Activated T-cell treated with anti-CD3 and anti-CD28 coated beads, Interleukin-2, amount 50 U/mL, for 4 hours (primary cell): Measurements from ENCODE around the gene ADCY1. TPM values are rescaled to one million over a fixed set of nuclear protein-coding genes. Genes with fewer than 3 reads are reported as not detected.

Experiments
- ATAC-seq, 2 donors: fragments of 200-7000 bp; cut with Tn5 transposase; one replicate each; pipeline ENCODE4 v1.10.0; 2021
- DNase-seq: peaks from one replicate; pipeline ENCODE4 v3.0.0-alpha.2; 2020
- H3K27me3 Mint-ChIP-seq: one replicate; pipeline ENCODE4 v1.8.0; 2021; ENCODE audit warnings: low read depth, mixed read lengths
- H3K36me3 Mint-ChIP-seq: one replicate; pipeline ENCODE4 v1.8.0; 2022; ENCODE audit warnings: mixed read lengths; ENCODE audit not compliant: insufficient read depth
- H3K4me1 Mint-ChIP-seq: one replicate; pipeline ENCODE4 v1.8.0; 2021; ENCODE audit warnings: low read depth, mixed read lengths
- H3K4me3 Mint-ChIP-seq: one replicate; pipeline ENCODE4 v1.8.0; 2021; ENCODE audit warnings: mild to moderate bottlenecking, moderate library complexity, mixed read lengths
- H3K9me3 Mint-ChIP-seq: one replicate; pipeline ENCODE4 v1.8.0; 2021; ENCODE audit warnings: mixed read lengths
- total RNA-seq, 3 donors: library from RNA; stranded (reverse); gene quantifications; one replicate each; pipeline ENCODE4 v1.2.1, GENCODE V29; 2021

Gene ADCY1
- total RNA-seq, 3 donors from 2014 or later = 0.05 to 0.26 (median 0.20) TPM

DNA sequence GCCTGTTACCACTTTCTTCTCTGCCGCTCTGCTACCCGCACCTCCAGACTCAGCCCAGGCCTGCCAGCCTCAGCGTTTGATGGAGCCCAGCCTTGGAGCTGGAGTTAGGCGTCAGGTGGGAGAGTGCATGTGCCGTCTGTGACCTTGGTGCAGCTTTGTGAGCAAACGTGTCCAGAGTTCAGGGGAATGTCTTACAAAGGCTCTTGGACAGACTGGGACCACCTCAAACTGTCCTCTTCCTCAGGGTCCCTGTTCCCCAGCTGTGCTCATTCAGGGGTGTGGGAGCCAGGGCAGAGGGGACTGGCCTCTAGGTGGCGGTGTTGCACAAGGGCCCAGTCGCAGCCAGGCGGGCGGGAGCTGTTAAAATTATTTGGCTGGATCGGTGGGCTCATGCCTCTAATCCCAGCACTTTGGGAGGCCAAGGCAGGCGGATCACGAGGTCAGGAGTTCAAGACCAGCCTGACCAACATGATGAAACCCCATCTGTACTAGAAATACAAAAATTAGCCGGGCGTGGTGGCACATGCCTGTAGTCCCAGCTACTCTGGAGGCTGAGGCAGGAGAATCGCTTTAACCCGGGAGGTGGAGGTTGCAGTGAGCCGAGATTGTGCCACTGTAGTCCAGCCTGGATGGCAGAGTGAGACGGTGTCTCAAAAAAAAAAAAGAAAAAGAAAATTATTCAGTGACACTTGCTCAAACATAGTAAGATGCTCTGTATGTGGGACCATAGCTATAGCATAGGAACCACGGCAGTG is 89.2 kb downstream of the ADCY1 start:
- Mint-ChIP-seq H3K9me3 (no peaks in the 10 kb centered on the region), H3K4me1 (no peaks in the 10 kb centered on the region), H3K36me3 (no peaks in the 10 kb centered on the region), H3K27me3 (no peaks in the 10 kb centered on the region), H3K4me3 (no peak overlapping the region)
- DNase-seq (no peak), ATAC-seq (no peak)

DNA sequence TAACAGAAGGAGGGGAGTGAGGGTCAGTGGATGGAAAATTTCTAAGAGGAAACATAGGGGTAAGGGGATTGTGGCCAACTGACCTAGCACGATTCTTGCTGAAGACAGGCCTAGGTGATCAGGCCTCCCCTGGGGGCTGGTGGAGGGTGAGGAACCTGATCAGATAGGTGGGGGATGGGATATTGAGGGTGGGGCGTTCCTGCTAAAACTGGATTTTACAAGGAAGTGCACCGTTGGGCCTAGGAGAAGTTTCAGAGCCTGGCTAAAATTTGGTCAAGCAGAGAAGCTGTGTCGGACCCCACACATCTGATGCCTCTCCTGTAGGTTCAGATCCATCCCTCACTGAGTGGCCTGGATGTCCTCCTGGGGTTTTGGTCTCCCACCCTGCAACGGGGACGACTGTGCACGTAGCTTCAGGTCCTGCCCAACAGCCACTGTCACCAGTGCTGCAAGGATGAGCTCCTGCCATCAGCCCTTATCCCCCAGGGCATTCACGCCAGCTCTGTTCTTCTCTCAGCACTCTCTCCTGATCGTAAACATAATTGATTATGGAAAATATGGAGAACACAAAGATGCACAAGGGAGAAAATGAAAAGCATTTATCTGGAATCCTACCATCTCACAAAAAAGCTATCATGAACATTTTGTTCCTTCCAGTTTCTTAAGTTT is 89.9 kb downstream of the ADCY1 start:
- DNase-seq (no peak), ATAC-seq (no peak)
- no peak overlapping the region for H3K4me3 Mint-ChIP-seq
- H3K27me3 Mint-ChIP-seq = no peaks in the 10 kb centered on the region
- H3K36me3 Mint-ChIP-seq = no peaks in the 10 kb centered on the region
- no peaks in the 10 kb centered on the region for H3K4me1 Mint-ChIP-seq
- no peaks in the 10 kb centered on the region for H3K9me3 Mint-ChIP-seq

DNA sequence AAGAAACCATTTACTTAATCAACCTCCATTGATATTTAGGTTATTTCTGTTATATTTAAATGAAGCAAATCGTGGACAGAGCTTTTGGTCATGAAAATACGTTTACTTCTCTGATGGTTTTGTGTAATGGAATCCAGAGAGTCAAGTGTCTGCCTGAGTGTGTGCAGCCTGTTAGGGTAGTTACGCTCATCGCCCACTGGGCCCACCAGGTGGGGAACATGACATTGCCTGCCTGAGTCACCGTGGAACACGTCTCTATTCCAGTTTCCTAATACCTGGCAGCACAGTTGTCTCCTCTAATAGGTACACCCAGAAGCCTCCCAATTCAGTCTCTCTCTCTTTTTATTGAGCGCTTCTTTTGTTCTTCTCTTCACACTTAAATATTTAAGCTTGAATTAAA is 91.0 kb downstream of the ADCY1 start:
- no peaks in the 10 kb centered on the region for H3K4me1 Mint-ChIP-seq
- H3K9me3 Mint-ChIP-seq = no peaks in the 10 kb centered on the region
- ATAC-seq (no peak), DNase-seq (no peak)
- no peak overlapping the region for H3K4me3 Mint-ChIP-seq
- no peaks in the 10 kb centered on the region for H3K27me3 Mint-ChIP-seq
- H3K36me3 Mint-ChIP-seq = no peaks in the 10 kb centered on the region

DNA sequence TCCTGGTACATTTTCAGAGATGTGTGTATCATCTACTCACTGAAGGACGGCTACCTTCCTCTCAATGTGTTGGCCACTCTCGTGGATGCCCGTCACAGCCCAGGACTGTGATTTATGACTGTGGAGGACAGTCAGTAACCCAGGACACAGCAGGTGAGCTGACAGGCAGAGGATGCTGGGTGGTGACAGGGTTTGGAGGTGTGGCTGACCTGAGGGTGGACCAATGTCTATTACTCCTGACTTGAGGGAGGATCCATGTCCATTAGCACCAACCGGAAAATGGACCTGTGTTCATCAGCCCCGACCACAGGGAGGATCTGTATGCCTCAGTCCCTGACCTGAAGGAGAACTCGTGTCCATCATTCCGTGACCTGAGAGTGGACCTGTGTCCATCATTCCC is 96.1 kb downstream of the ADCY1 start:
- ATAC-seq = no peak
- no peaks in the 10 kb centered on the region for H3K36me3 Mint-ChIP-seq
- no peaks in the 10 kb centered on the region for H3K4me1 Mint-ChIP-seq
- peaks cover 2% of the 10 kb centered on the region for H3K27me3 Mint-ChIP-seq
- no peak for DNase-seq
- peaks cover 3% of the 10 kb centered on the region for H3K9me3 Mint-ChIP-seq
- H3K4me3 Mint-ChIP-seq = no peak overlapping the region

DNA sequence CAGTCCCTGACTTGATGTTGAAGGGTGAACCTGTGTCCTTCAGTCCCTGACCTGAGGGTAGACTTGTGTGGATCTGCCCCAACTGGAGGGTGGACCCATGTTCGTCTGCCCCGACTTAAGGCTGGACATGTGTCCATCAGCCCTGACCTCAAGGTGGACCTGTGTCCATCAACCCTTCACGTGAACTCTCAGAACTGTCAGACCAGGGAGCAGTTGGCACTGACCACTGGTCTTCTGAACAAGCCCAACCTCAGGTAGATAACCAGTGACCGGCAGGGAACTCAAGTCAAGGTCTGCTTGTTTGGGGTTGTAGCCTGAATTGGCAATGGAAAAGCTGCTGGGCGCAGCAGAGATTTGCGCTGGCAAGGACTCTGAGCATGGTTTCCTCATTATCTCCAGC is 96.5 kb downstream of the ADCY1 start:
- DNase-seq (no peak), ATAC-seq (no peak)
- Mint-ChIP-seq H3K4me3 (no peak overlapping the region), H3K4me1 (no peaks in the 10 kb centered on the region), H3K9me3 (peaks cover 3% of the 10 kb centered on the region), H3K36me3 (no peaks in the 10 kb centered on the region), H3K27me3 (peaks cover 3% of the 10 kb centered on the region)

DNA sequence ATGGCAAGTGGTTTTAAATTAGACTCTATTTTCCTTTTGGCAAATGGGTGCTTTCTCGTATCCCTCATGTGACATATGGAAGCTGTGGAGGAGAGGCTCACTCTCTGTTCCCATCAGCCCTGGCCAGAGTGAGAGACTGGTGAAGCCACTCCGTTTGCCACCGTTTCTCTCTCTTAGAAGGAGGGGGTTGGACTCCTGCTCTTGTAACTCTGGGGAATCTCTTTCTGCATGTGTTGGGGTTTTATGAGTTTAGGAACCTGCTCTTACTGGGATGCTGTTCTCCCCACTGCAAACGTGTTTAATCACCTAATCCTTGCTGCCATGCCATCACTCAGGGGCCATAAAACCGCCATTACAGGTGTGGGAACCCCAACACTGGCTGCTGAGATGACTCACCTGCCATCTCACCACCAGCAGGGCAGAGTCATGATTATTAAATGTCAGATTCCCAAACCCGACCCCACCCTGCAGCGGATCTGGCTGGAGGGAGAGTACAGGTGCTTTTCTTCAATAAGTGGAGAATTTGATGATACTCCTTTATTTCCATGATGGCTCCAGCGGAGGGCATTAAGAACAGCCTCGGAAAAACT is 103.2 kb downstream of the ADCY1 start:
- no peaks in the 10 kb centered on the region for H3K4me1 Mint-ChIP-seq
- H3K9me3 Mint-ChIP-seq = peaks cover 3% of the 10 kb centered on the region
- peaks cover 32% of the 10 kb centered on the region for H3K27me3 Mint-ChIP-seq
- ATAC-seq (no peak), DNase-seq (no peak)
- no peaks in the 10 kb centered on the region for H3K36me3 Mint-ChIP-seq
- no peak overlapping the region for H3K4me3 Mint-ChIP-seq

DNA sequence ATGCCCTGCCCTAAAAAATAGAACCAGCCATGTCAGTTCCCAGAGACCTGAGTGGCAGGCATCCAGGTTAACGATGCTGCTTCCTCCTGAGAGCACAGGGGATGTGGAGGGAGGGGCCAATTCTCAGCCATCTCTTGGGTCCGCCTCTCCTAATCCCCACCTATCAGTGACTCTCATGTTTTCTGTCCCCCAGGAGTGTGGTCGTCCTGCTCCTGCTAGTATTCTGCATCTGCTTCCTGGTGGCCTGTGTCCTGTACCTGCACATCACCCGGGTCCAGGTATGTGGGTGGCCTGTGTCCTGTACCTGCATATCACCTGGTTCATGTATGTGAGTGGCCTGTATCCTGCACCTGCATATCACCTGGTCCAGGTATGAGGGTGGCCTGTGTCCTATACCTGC is 105.3 kb downstream of the ADCY1 start:
- no peaks in the 10 kb centered on the region for H3K4me1 Mint-ChIP-seq
- H3K27me3 Mint-ChIP-seq = peaks cover 30% of the 10 kb centered on the region
- H3K4me3 Mint-ChIP-seq = no peak overlapping the region

DNA sequence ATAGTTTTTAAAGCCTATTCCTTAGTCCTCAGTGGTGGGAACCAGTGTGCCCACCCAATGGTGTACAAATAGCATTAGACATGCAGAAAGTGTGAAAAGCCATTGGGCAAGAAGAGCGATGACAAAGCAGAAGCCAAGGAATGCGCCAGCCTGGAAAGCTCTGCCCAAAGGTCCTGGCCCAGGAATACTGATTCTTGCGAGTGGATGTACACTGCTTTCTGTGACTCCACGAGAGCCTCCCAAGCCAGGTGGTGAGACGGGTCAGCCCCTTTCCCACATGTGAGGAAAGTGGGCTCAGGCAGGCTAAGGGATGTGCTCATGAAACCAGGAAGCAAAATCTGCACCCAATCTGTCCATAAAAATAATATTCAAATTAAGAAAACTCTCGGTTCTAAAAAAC is 106.6 kb downstream of the ADCY1 start:
- H3K4me1 Mint-ChIP-seq = no peaks in the 10 kb centered on the region
- no peaks in the 10 kb centered on the region for H3K9me3 Mint-ChIP-seq
- DNase-seq (no peak), ATAC-seq (no peak)
- H3K27me3 Mint-ChIP-seq = peaks cover 29% of the 10 kb centered on the region
- no peaks in the 10 kb centered on the region for H3K36me3 Mint-ChIP-seq
- no peak overlapping the region for H3K4me3 Mint-ChIP-seq

More for the DNA sequence above, 105.3 kb downstream of the ADCY1 start:
- no peaks in the 10 kb centered on the region for H3K9me3 Mint-ChIP-seq
- DNase-seq (no peak), ATAC-seq (no peak)
- H3K36me3 Mint-ChIP-seq = no peaks in the 10 kb centered on the region

DNA sequence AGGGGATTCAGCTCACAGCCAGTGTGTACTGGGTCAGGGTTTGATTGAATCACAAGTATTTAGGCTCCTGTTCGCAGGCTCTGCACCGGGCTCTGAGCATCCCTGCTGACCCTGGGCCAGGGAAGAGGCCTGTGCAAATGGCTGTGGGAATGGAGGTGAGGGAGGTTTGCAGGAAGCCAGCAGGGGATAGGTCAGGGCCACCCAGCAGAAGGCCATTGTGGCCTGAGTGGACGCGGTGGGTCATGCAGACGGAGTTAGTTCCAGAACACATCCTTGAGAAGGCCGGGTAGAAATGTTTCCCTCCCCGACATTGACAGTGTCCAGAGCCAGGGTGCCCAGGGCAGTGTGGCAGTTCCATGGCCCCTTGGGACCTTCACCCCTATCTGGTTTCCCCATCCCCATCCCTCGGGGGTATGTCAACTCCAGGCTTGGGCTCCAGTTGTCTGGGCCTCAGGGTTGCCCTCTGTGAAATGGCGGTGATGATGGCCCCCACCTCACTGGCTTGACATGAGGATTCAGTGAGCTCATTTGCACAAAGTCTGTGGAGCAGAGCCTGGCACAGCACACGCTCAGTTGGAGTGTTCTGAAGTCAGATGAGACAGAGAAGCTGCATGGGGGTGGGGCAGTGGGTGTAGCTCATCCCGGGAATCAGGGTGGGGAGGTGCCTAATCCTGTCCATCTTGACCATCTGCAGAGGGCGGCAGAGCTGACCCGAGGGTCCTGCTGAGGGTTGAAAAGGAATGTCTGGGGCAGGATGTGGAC is 107.6 kb downstream of the ADCY1 start:
- Mint-ChIP-seq H3K27me3 (peaks cover 21% of the 10 kb centered on the region), H3K36me3 (no peaks in the 10 kb centered on the region), H3K4me3 (no peak overlapping the region), H3K4me1 (no peaks in the 10 kb centered on the region), H3K9me3 (no peaks in the 10 kb centered on the region)
- DNase-seq (no peak), ATAC-seq (no peak)

DNA sequence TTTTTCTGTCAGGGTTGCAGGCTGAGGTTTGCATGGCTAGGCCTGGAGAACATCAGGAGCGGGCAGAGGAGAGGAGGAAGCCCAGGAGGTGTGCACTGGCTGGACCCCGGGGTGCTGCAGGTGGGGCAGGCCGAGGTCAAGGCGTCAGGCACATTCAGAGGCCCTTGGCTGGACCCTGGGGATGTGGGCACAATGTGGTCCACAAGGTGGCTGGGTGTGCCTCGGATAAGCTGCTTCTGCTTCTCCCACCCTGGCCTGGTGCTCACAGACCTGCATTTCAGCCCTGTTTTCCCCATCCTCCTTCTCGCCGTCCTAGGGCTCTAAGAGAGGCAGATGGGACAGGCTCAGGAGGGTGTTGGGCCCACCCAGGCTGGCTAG is 108.2 kb downstream of the ADCY1 start:
- Mint-ChIP-seq H3K36me3 (no peaks in the 10 kb centered on the region), H3K4me3 (no peak overlapping the region), H3K9me3 (no peaks in the 10 kb centered on the region), H3K4me1 (no peaks in the 10 kb centered on the region), H3K27me3 (peaks cover 20% of the 10 kb centered on the region)
- DNase-seq = no peak
- ATAC-seq = no peak

DNA sequence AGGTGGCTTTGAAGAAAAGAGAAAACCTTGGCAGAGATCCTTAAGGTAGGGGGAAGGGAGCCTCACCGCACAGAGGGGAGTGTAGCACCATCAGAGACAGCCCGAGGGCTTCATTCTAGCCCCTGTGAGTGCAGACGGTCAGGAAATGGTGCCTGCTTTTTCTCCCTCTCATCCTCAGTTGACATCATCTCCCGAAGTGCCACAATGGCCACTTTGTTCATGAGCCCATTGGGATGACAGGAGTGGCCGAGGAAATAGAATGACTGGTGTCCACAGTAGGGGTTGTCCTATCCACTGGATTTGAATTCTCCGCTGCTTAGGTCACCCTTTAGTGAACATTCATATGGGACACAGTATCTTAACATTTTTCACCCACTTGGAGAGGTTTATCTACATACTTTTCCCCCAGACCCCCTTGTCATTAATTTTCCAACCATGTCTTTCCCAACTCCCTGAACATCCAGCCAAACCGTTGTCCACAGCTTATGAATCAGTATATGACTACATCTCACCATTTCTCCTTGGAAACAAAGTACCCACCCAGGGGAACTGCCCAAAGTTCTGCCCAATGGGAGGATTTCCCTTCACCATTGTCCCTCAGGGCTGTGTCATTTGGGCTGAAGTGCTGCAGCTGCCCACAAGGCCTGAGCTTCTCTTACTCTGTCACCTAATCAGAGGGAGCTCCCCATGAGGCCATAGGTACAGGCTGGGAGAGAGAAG is 108.8 kb downstream of the ADCY1 start:
- Mint-ChIP-seq H3K9me3 (no peaks in the 10 kb centered on the region), H3K4me3 (no peak overlapping the region), H3K4me1 (no peaks in the 10 kb centered on the region), H3K27me3 (peaks cover 13% of the 10 kb centered on the region), H3K36me3 (no peaks in the 10 kb centered on the region)
- DNase-seq (no peak), ATAC-seq (no peak)

DNA sequence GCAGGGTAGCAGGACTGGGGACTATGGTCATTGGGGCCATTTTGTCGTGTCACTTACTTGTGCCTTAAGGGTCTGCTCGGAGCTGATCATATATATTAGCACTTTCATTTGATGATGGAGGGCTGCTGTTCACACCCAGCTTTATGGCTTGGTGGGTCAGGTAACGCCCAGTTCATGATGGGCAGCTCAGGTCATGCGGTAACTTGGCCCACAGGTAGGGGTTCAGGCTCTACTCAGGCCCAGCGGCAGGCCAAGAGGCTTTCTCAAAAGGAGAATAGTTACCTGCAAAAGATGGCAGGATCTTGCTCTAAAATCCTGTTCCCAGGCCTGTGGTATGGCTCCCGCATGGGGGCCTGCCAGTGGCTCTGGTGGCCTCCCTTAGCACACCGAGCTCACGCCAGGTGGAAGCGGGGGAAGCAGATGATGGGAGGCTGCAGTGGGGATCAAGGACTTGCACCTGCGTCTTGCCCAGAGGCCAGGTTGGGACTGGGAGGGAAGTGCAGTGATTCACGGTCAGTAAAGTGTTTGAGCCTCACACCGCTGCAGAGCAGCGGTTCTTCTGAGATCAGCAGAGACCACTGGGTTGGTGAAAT is 109.5 kb downstream of the ADCY1 start:
- peaks cover 9% of the 10 kb centered on the region for H3K27me3 Mint-ChIP-seq
- no peak for DNase-seq

DNA sequence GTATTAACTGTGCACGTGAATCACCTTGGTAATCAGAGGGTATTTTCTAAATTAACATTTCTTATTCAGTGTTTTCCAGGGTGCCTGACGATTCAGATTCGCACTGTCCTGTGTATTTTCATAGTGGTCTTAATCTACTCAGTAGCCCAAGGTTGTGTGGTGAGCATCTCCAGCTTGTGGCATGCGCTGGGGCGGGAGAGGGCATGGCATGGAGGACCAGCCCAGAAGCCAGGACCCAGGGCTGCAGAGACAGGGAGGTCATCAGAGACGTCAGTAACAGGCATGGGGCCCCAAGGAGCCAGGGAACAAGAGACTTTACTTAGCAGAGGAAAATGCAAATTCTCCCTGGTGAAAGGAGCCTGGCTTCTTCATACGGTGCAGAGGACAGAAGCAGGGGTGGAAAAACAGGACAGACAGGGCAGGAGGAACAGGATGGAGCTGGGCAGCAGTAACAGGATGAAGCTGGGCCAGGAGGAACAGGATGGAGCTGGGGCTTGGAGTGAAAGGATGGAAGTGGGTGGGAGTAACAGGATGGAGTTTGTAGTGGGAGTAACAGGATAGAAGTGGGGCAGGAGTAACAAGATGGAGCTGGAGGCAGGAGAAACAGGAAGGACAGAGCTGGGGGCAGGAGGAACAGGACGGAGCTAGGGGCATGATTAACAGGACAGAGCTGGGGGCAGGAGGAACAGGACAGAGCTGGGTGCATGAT is 110.9 kb downstream of the ADCY1 start:
- no peaks in the 10 kb centered on the region for H3K36me3 Mint-ChIP-seq
- DNase-seq = no peak
- ATAC-seq = no peak
- H3K4me3 Mint-ChIP-seq = no peak overlapping the region
- H3K4me1 Mint-ChIP-seq = no peaks in the 10 kb centered on the region
- H3K27me3 Mint-ChIP-seq = peaks cover 12% of the 10 kb centered on the region
- no peaks in the 10 kb centered on the region for H3K9me3 Mint-ChIP-seq

More for the DNA sequence above, 109.5 kb downstream of the ADCY1 start:
- Mint-ChIP-seq H3K4me3 (no peak overlapping the region), H3K9me3 (no peaks in the 10 kb centered on the region), H3K36me3 (no peaks in the 10 kb centered on the region), H3K4me1 (no peaks in the 10 kb centered on the region)
- ATAC-seq = no peak
